ENCODE measurements around the gene BTBD10.
A peak's percentile ranks its signal among the peaks of the same experiment; 100 is the strongest.
"Not testable (repeated sequence)": the region's sequence is repeated elsewhere in the genome, so short reads cannot be mapped to it uniquely, and the experiment has no call there.

The BTBD10 gene

GRCh38 chr11:13440100-13440855 is 22.7 kb downstream of the BTBD10 start:
- FAIRE-seq: no peak

GRCh38 chr11:13438291-13438690 is 24.7 kb downstream of the BTBD10 start:
- FAIRE-seq: peak; percentile 62

- not testable (repeated sequence) for FAIRE-seq
These were observed 26.2 kb downstream of the BTBD10 start for GRCh38 chr11:13436836-13437235.

GRCh38 chr11:13434247-13435205 is 28.5 kb downstream of the BTBD10 start:
- FAIRE-seq: no peak

GRCh38 chr11:13433437-13433836 is 29.6 kb downstream of the BTBD10 start:
- no peak for FAIRE-seq

GRCh38 chr11:13429836-13430235 is 33.2 kb downstream of the BTBD10 start:
- no peak for FAIRE-seq

- no peak for FAIRE-seq
These were observed 33.7 kb downstream of the BTBD10 start for GRCh38 chr11:13429288-13429687.

GRCh38 chr11:13427440-13427839 is 35.6 kb downstream of the BTBD10 start:
- FAIRE-seq: no peak

GRCh38 chr11:13423372-13423771 is 39.6 kb downstream of the BTBD10 start:
- FAIRE-seq: no peak

GRCh38 chr11:13421561-13421960 is 41.5 kb downstream of the BTBD10 start:
- no peak for FAIRE-seq

- no peak for FAIRE-seq
These were observed 47.8 kb downstream of the BTBD10 start for GRCh38 chr11:13415201-13415600.

- FAIRE-seq: no peak
These were observed 57.8 kb downstream of the BTBD10 start for GRCh38 chr11:13405220-13405619.

- FAIRE-seq: not testable (repeated sequence)
These were observed 64.7 kb downstream of the BTBD10 start for GRCh38 chr11:13398335-13398734.

- no peak for FAIRE-seq
These were observed 71.8 kb downstream of the BTBD10 start for GRCh38 chr11:13391217-13391616.

GRCh38 chr11:13388741-13389140 is 74.3 kb downstream of the BTBD10 start:
- no peak for FAIRE-seq

GRCh38 chr11:13386567-13386966 is 76.5 kb downstream of the BTBD10 start:
- FAIRE-seq: no peak

GRCh38 chr11:13384908-13385640 is 77.9 kb downstream of the BTBD10 start:
- FAIRE-seq: no peak

- FAIRE-seq: no peak
These were observed 80.3 kb downstream of the BTBD10 start for GRCh38 chr11:13382751-13383150.

GRCh38 chr11:13380731-13381130 is 82.3 kb downstream of the BTBD10 start:
- FAIRE-seq: no peak

GRCh38 chr11:13378316-13378715 is 84.7 kb downstream of the BTBD10 start:
- FAIRE-seq: no peak

GRCh38 chr11:13376838-13377237 is 86.2 kb downstream of the BTBD10 start:
- FAIRE-seq: no peak

- FAIRE-seq: no peak
These were observed 86.6 kb downstream of the BTBD10 start for GRCh38 chr11:13376402-13376801.

GRCh38 chr11:13375798-13376197 is 87.2 kb downstream of the BTBD10 start:
- FAIRE-seq: no peak

Measured in endometrium (tissue), 2 donors.